Measurements from ENCODE around the gene LRFN2. TPM values are rescaled to one million over a fixed set of nuclear protein-coding genes. Genes with fewer than 3 reads are reported as not detected.

LRFN2 gene
- total RNA-seq, 2 experiments from 2014 or later: not detected

DNA sequence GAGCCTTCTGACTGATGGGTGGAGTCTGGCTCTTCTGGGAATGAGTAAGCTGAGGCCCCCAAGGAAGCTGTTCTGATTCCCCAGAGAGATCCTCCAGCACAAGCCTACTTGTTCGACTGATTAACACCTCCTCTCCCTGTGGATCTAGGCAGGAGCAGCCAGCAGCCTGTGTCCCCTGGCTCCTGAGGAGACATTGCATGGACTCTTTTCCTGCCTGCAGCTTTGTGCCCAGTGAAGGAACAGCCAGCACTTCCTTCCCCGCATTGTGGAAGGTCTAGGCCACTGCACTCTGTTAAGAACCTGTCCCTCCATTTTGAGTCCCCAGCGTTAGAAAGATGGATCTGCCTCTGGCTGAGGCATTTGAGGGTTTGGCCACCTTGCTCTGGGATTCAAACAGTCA lies 29.1 kb downstream of the LRFN2 start:
- no peak overlapping the region for H3K27ac ChIP-seq (ENCODE audit: low read depth in 1 of 2, low read length in 2 of 2)
- TF ChIP-seq, protein P1, sequence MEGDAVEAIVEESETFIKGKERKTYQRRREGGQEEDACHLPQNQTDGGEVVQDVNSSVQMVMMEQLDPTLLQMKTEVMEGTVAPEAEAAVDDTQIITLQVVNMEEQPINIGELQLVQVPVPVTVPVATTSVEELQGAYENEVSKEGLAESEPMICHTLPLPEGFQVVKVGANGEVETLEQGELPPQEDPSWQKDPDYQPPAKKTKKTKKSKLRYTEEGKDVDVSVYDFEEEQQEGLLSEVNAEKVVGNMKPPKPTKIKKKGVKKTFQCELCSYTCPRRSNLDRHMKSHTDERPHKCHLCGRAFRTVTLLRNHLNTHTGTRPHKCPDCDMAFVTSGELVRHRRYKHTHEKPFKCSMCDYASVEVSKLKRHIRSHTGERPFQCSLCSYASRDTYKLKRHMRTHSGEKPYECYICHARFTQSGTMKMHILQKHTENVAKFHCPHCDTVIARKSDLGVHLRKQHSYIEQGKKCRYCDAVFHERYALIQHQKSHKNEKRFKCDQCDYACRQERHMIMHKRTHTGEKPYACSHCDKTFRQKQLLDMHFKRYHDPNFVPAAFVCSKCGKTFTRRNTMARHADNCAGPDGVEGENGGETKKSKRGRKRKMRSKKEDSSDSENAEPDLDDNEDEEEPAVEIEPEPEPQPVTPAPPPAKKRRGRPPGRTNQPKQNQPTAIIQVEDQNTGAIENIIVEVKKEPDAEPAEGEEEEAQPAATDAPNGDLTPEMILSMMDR (IDR thresholded peaks at IDR 0.05): no peak
- CTCF ChIA-PET: no interaction called here
- H3K27me3 ChIP-seq (ENCODE audit: control insufficient read depth in 1 of 2, insufficient read depth in 2 of 2, low read length in 2 of 2): no peaks in the 10 kb centered on the region
- H3K4me3 ChIP-seq (ENCODE audit: low read length): no peak overlapping the region
- no peaks in the 10 kb centered on the region for H3K4me1 ChIP-seq (ENCODE audit: insufficient read depth, low read length)
- no peaks in the 10 kb centered on the region for H3K9me3 Mint-ChIP-seq
- intact Hi-C loops (cut with DNase I, micrococcal nuclease): no loop called here
- H3K27ac Mint-ChIP-seq: no peak overlapping the region
- no peaks in the 10 kb centered on the region for H3K9me3 ChIP-seq (ENCODE audit: control insufficient read depth in 1 of 2, insufficient read depth in 1 of 2, low read length in 2 of 2)
- POLR2A ChIA-PET: no interaction called here
- ATAC-seq (ENCODE audit: poor library complexity): no peak
- DNase-seq: no peak
- H3K36me3 Mint-ChIP-seq (ENCODE audit: low read depth): no peaks in the 10 kb centered on the region
- H3K4me3 Mint-ChIP-seq: no peak overlapping the region
- H3K36me3 ChIP-seq (ENCODE audit: insufficient read depth, low read length): no peaks in the 10 kb centered on the region
- peaks cover 8% of the 10 kb centered on the region for H3K27me3 Mint-ChIP-seq
- H3K4me1 Mint-ChIP-seq (ENCODE audit: low read depth): no peaks in the 10 kb centered on the region

DNA sequence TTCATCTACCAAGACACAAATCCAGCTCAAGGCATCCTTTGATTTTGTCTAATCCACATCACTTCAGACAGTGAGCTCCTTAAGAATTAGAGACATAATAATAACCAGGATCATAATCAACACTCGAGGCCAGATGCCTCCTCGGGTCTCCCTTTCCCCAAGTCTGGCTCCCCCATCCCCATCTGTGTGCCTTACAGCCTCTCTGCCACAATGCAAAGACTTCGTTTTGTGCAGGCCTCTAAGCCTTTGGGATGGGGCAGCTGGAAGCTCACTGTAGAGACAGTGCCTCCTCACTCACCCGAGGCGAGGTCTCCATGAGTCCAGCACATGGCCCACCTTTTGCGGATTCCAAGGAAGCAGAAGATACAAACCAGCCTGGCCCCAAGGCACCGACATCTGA lies 30.3 kb downstream of the LRFN2 start:
- Mint-ChIP-seq H3K36me3 (ENCODE audit: low read depth) (no peaks in the 10 kb centered on the region), H3K9me3 (no peaks in the 10 kb centered on the region), H3K27ac (no peak overlapping the region), H3K27me3 (peaks cover 8% of the 10 kb centered on the region), H3K4me3 (no peak overlapping the region), H3K4me1 (ENCODE audit: low read depth) (no peaks in the 10 kb centered on the region)
- no peaks in the 10 kb centered on the region for H3K27me3 ChIP-seq (ENCODE audit: control insufficient read depth in 1 of 2, insufficient read depth in 2 of 2, low read length in 2 of 2)
- H3K27ac ChIP-seq (ENCODE audit: low read depth in 1 of 2, low read length in 2 of 2): no peak overlapping the region
- H3K9me3 ChIP-seq (ENCODE audit: control insufficient read depth in 1 of 2, insufficient read depth in 1 of 2, low read length in 2 of 2): no peaks in the 10 kb centered on the region
- no peak for DNase-seq
- no peak overlapping the region for H3K4me3 ChIP-seq (ENCODE audit: low read length)
- no peaks in the 10 kb centered on the region for H3K36me3 ChIP-seq (ENCODE audit: insufficient read depth, low read length)
- ChIA-PET POLR2A (no interaction called here), CTCF (no interaction called here)
- TF ChIP-seq, protein P1 (IDR thresholded peaks at IDR 0.05): no peak
- intact Hi-C loops (cut with DNase I, micrococcal nuclease): no loop called here
- ATAC-seq (ENCODE audit: poor library complexity): no peak
- H3K4me1 ChIP-seq (ENCODE audit: insufficient read depth, low read length): no peaks in the 10 kb centered on the region

DNA sequence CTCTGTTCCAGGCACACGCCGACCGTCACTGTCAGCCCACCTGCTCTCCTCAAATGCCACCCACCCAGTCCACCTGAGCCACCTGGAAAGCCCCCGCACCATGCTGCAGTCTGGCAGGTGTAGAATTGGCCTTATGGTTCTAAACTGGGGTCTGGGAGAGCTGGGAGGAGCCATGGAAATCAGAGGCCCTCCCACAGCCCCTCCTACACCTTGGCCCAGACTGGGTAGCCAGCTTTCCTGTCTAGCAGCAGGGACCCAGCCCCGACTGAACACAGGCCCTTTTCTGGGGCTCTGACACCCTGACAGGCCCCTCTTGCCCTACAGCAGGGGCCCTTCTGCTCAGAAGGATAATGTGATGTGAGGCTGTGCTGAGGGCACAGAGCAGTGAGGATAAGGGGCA lies 31.1 kb downstream of the LRFN2 start:
- no peak overlapping the region for H3K27ac Mint-ChIP-seq
- CTCF ChIA-PET: no interaction called here
- Histone ChIP-seq H3K4me1 (ENCODE audit: insufficient read depth, low read length) (no peaks in the 10 kb centered on the region), H3K4me3 (ENCODE audit: low read length) (no peak overlapping the region), H3K27ac (ENCODE audit: low read depth in 1 of 2, low read length in 2 of 2) (no peak overlapping the region), H3K9me3 (ENCODE audit: control insufficient read depth in 1 of 2, insufficient read depth in 1 of 2, low read length in 2 of 2) (no peaks in the 10 kb centered on the region), H3K27me3 (ENCODE audit: control insufficient read depth in 1 of 2, insufficient read depth in 2 of 2, low read length in 2 of 2) (no peaks in the 10 kb centered on the region), H3K36me3 (ENCODE audit: insufficient read depth, low read length) (no peaks in the 10 kb centered on the region)
- ATAC-seq (ENCODE audit: poor library complexity) (no peak), DNase-seq (no peak)
- TF ChIP-seq, protein P1 (IDR thresholded peaks at IDR 0.05): no peak
- H3K27me3 Mint-ChIP-seq: peaks cover 8% of the 10 kb centered on the region
- no peaks in the 10 kb centered on the region for H3K4me1 Mint-ChIP-seq (ENCODE audit: low read depth)
- POLR2A ChIA-PET: no interaction called here
- no peaks in the 10 kb centered on the region for H3K36me3 Mint-ChIP-seq (ENCODE audit: low read depth)
- H3K4me3 Mint-ChIP-seq: no peak overlapping the region
- intact Hi-C loops (cut with DNase I, micrococcal nuclease): no loop called here
- no peaks in the 10 kb centered on the region for H3K9me3 Mint-ChIP-seq
